Karpas-422 (cell line): ENCODE results near the gene HLA-DRB5. TPM values are rescaled to one million over a fixed set of nuclear protein-coding genes. Genes with fewer than 3 reads are reported as not detected.
"Not testable (repeated sequence)": the region's sequence is repeated elsewhere in the genome, so short reads cannot be mapped to it uniquely, and the experiment has no call there.

Experiments
- DNase-seq: peaks from one replicate; pipeline ENCODE4 v3.0.0-alpha.2; 2015
- H2AFZ ChIP-seq: fragments of 200-600 bp; sonication (generic); 2 replicates; pipeline ENCODE4 v1.6.1; 2014; ENCODE audit warnings: antibody characterized with exemption, low read length, mixed read lengths
- H3K27ac ChIP-seq: fragments of 200-600 bp; sonication (generic); 2 replicates; pipeline ENCODE4 v1.5.1; 2014; ENCODE audit warnings: mild to moderate bottlenecking, low read length, moderate library complexity
- H3K27me3 ChIP-seq: fragments of 200-600 bp; sonication (generic); 2 replicates; pipeline ENCODE4 v1.6.1; 2014; ENCODE audit warnings: low read length, mixed read lengths
- H3K36me3 ChIP-seq: fragments of 200-600 bp; sonication (generic); 2 replicates; pipeline ENCODE4 v1.6.1; 2014; ENCODE audit warnings: low read length, mixed read lengths; ENCODE audit not compliant: insufficient read depth
- H3K4me1 ChIP-seq: fragments of 200-600 bp; sonication (generic); 2 replicates; pipeline ENCODE4 v1.6.1; 2014; ENCODE audit warnings: mild to moderate bottlenecking, low read length, mixed read lengths
- H3K4me2 ChIP-seq: fragments of 200-600 bp; sonication (generic); 2 replicates; pipeline ENCODE4 v1.6.1; 2014; ENCODE audit warnings: low read length, low read depth, mild to moderate bottlenecking; ENCODE audit not compliant: poor library complexity, severe bottlenecking
- H3K4me3 ChIP-seq: fragments of 200-600 bp; sonication (generic); 2 replicates; pipeline ENCODE4 v1.5.1; 2014; ENCODE audit warnings: mild to moderate bottlenecking, antibody characterized with exemption, low read length, mixed read lengths
- H3K79me2 ChIP-seq: fragments of 200-600 bp; sonication (generic); 2 replicates; pipeline ENCODE4 v1.6.1; 2014; ENCODE audit warnings: mild to moderate bottlenecking, low read length, mixed read lengths
- H3K9ac ChIP-seq: fragments of 200-600 bp; sonication (generic); 2 replicates; pipeline ENCODE4 v1.6.0; 2014; ENCODE audit warnings: low read length
- H3K9me2 ChIP-seq: fragments of 200-600 bp; sonication (generic), shearing (Covaris generic); replicated peaks from 2 replicates; pipeline ENCODE4 v1.6.0; 2014; ENCODE audit warnings: mild to moderate bottlenecking, low read length, moderate library complexity; ENCODE audit not compliant: insufficient read depth
- H3K9me3 ChIP-seq: fragments of 300-700, 200-600 bp; sonication (generic); 2 replicates; pipeline ENCODE4 v1.6.1; 2014; ENCODE audit warnings: low read length, mixed read lengths
- H4K20me1 ChIP-seq: fragments of 200-600 bp; sonication (generic); 2 replicates; pipeline ENCODE4 v1.6.1; 2014; ENCODE audit warnings: mild to moderate bottlenecking, antibody characterized with exemption, low read length, low read depth; ENCODE audit not compliant: insufficient read depth
- total RNA-seq: library from RNA; depleted of rRNA; stranded (reverse); fragments of >200 nt; shearing (Covaris generic); gene quantifications from 2 replicates; pipeline ENCODE4 v1.2.3, GENCODE V29; 2014; ENCODE audit warnings: low replicate concordance

Gene HLA-DRB5
- total RNA-seq, 1 experiment from 2014 or later = 445 TPM

- Histone ChIP-seq H3K4me2 (no peak overlapping the region), H4K20me1 (no peaks in the 10 kb centered on the region)
Measured at GRCh38 chr6:32562940-32563339, 32.9 kb upstream of the HLA-DRB5 start.

GRCh38 chr6:32559747-32560146 lies 29.7 kb upstream of the HLA-DRB5 start:
- H3K9me2 ChIP-seq = no peaks in the 10 kb centered on the region
- H3K79me2 ChIP-seq = no peaks in the 10 kb centered on the region
- no peaks in the 10 kb centered on the region for H3K9me3 ChIP-seq
- H3K4me1 ChIP-seq = peaks cover 46% of the 10 kb centered on the region
- no peaks in the 10 kb centered on the region for H3K27me3 ChIP-seq
- DNase-seq = no peak
- H3K36me3 ChIP-seq = no peaks in the 10 kb centered on the region
- H4K20me1 ChIP-seq = no peaks in the 10 kb centered on the region
- H3K4me2 ChIP-seq = no peak overlapping the region
- no peak overlapping the region for H3K27ac ChIP-seq
- H3K9ac ChIP-seq = no peak overlapping the region
- H3K4me3 ChIP-seq = no peak overlapping the region
- H2AFZ ChIP-seq = no peak overlapping the region

More at GRCh38 chr6:32562940-32563339, 32.9 kb upstream of the HLA-DRB5 start:
- Histone ChIP-seq H3K9me2 (no peaks in the 10 kb centered on the region), H3K79me2 (no peaks in the 10 kb centered on the region), H3K9ac (no peak overlapping the region), H3K9me3 (no peaks in the 10 kb centered on the region), H3K4me1 (peaks cover 62% of the 10 kb centered on the region), H3K27ac (no peak overlapping the region), H2AFZ (peak overlapping the region; percentile 84), H3K27me3 (no peaks in the 10 kb centered on the region), H3K4me3 (no peak overlapping the region), H3K36me3 (no peaks in the 10 kb centered on the region)
- no peak for DNase-seq

GRCh38 chr6:32558426-32559057 lies 28.5 kb upstream of the HLA-DRB5 start:
- Histone ChIP-seq H3K36me3 (no peaks in the 10 kb centered on the region), H3K9me2 (no peaks in the 10 kb centered on the region), H4K20me1 (no peaks in the 10 kb centered on the region), H3K4me3 (no peak overlapping the region), H3K9ac (no peak overlapping the region), H3K9me3 (no peaks in the 10 kb centered on the region), H3K4me2 (no peak overlapping the region), H3K27ac (no peak overlapping the region), H2AFZ (no peak overlapping the region), H3K79me2 (no peaks in the 10 kb centered on the region), H3K4me1 (peaks cover 46% of the 10 kb centered on the region), H3K27me3 (no peaks in the 10 kb centered on the region)
- no peak for DNase-seq

- no peaks in the 10 kb centered on the region for H3K9me3 ChIP-seq
- no peak for DNase-seq
- no peak overlapping the region for H3K27ac ChIP-seq
- peaks cover 31% of the 10 kb centered on the region for H3K4me1 ChIP-seq
- H3K4me2 ChIP-seq = no peak overlapping the region
- H3K9me2 ChIP-seq = no peaks in the 10 kb centered on the region
- H3K4me3 ChIP-seq = no peak overlapping the region
- no peaks in the 10 kb centered on the region for H3K79me2 ChIP-seq
- no peak overlapping the region for H2AFZ ChIP-seq
- H3K27me3 ChIP-seq = no peaks in the 10 kb centered on the region
- no peak overlapping the region for H3K9ac ChIP-seq
- H4K20me1 ChIP-seq = no peaks in the 10 kb centered on the region
- no peaks in the 10 kb centered on the region for H3K36me3 ChIP-seq
Measured at GRCh38 chr6:32554116-32554965, 24.3 kb upstream of the HLA-DRB5 start.

GRCh38 chr6:32553037-32553742 lies 23.1 kb upstream of the HLA-DRB5 start:
- H3K9me2 ChIP-seq = no peaks in the 10 kb centered on the region
- H3K79me2 ChIP-seq = no peaks in the 10 kb centered on the region
- DNase-seq = no peak
- H3K4me1 ChIP-seq = peaks cover 22% of the 10 kb centered on the region
- no peak overlapping the region for H2AFZ ChIP-seq
- H3K27ac ChIP-seq = no peak overlapping the region
- H3K9ac ChIP-seq = no peak overlapping the region
- no peak overlapping the region for H3K4me2 ChIP-seq
- no peaks in the 10 kb centered on the region for H3K36me3 ChIP-seq
- H3K4me3 ChIP-seq = no peak overlapping the region
- no peaks in the 10 kb centered on the region for H3K27me3 ChIP-seq
- no peaks in the 10 kb centered on the region for H3K9me3 ChIP-seq
- H4K20me1 ChIP-seq = no peaks in the 10 kb centered on the region

- no peak overlapping the region for H3K27ac ChIP-seq
- no peaks in the 10 kb centered on the region for H4K20me1 ChIP-seq
- H3K4me2 ChIP-seq = no peak overlapping the region
- H3K9ac ChIP-seq = no peak overlapping the region
- H3K4me1 ChIP-seq = peaks cover 22% of the 10 kb centered on the region
- H3K9me3 ChIP-seq = no peaks in the 10 kb centered on the region
- H3K79me2 ChIP-seq = no peaks in the 10 kb centered on the region
- no peaks in the 10 kb centered on the region for H3K36me3 ChIP-seq
- H2AFZ ChIP-seq = no peak overlapping the region
- H3K9me2 ChIP-seq = no peaks in the 10 kb centered on the region
- no peak for DNase-seq
- H3K4me3 ChIP-seq = no peak overlapping the region
- no peaks in the 10 kb centered on the region for H3K27me3 ChIP-seq
Measured at GRCh38 chr6:32551410-32551809, 21.3 kb upstream of the HLA-DRB5 start.

GRCh38 chr6:32539839-32540238 lies 9.8 kb upstream of the HLA-DRB5 start:
- no peaks in the 10 kb centered on the region for H3K27me3 ChIP-seq
- H2AFZ ChIP-seq = no peak overlapping the region
- no peaks in the 10 kb centered on the region for H4K20me1 ChIP-seq
- H3K4me1 ChIP-seq = peaks cover 5% of the 10 kb centered on the region
- no peaks in the 10 kb centered on the region for H3K36me3 ChIP-seq
- H3K79me2 ChIP-seq = no peaks in the 10 kb centered on the region
- no peak overlapping the region for H3K4me2 ChIP-seq
- DNase-seq = peak; percentile 60
- no peak overlapping the region for H3K27ac ChIP-seq
- no peaks in the 10 kb centered on the region for H3K9me2 ChIP-seq
- H3K9me3 ChIP-seq = no peaks in the 10 kb centered on the region
- no peak overlapping the region for H3K4me3 ChIP-seq
- no peak overlapping the region for H3K9ac ChIP-seq

GRCh38 chr6:32530431-32530793 lies 325 bp upstream of the HLA-DRB5 start:
- H3K79me2 ChIP-seq = peaks cover 37% of the 10 kb centered on the region
- H3K9ac ChIP-seq = peak overlapping the region; percentile 72
- not testable (repeated sequence) for H3K27me3 ChIP-seq, H4K20me1 ChIP-seq, DNase-seq, H3K9me2 ChIP-seq, H3K9me3 ChIP-seq, H3K36me3 ChIP-seq
- H3K4me3 ChIP-seq = peak overlapping the region; percentile 68; the same call in 1 of the 2 replicates
- peaks cover 43% of the 10 kb centered on the region for H3K4me1 ChIP-seq
- peak overlapping the region; percentile 67 for H3K27ac ChIP-seq
- H2AFZ ChIP-seq = peak overlapping the region; percentile 18; the same call in 1 of the 2 replicates
- H3K4me2 ChIP-seq = peak overlapping the region; percentile 67
